RWPE1 (cell line): ENCODE results near the gene DDX19B.
"Not testable (repeated sequence)": the region's sequence is repeated elsewhere in the genome, so short reads cannot be mapped to it uniquely, and the experiment has no call there.

ENCODE experiments used
- CTCF ChIA-PET: fragments of 350-600 bp; sonication (Branson Sonifier 250); formaldehyde crosslinking; extraction: SDS; loops from one replicate; lab custom pipeline; 2021; lab: Yijun Ruan, JAX
- POLR2A ChIA-PET: fragments of 400-600 bp; formaldehyde crosslinking; extraction: SDS; loops from one replicate; lab custom pipeline; 2020; ENCODE audit warnings: antibody characterized with exemption; ENCODE audit not compliant: low non-redundant PET; lab: Yijun Ruan, JAX
- DNase-seq: peaks from one replicate; pipeline ENCODE4 v3.0.0; 2012; ENCODE audit warnings: low spot score
- H3K27ac ChIP-seq: fragments of 450-650 bp; 2 replicates; pipeline ENCODE4 v1.5.1; 2017
- TF ChIP-seq, protein P1 (sequence below): fragments of 450-650 bp; conservative IDR thresholded peaks from 2 replicates; pipeline ENCODE4 v1.5.1; 2017; ENCODE audit warnings: low read depth, mild to moderate bottlenecking

Gene DDX19B

DNA sequence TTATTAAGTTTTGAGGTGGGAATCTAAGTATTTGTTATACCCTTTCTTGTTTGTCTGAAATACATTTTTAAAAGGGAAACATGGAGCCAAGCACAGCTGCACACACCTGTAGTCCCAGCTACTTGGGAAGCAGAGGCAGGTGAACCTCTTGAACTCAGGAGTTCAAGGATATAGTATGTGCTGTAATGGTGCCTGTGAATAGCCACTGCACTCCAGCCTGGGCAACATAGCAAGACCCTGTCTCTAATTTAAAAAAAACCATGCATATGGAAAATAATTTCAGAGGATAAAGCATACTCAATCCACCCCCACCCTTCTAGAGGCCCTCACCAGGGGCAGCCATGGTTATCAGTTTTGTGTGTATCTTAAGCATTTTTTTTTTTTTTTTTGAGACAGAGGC, 3.4 kb upstream of the DDX19B start:
- ChIA-PET POLR2A (no interaction called here), CTCF (no interaction called here)
- no peak overlapping the region for H3K27ac ChIP-seq
- no peak for DNase-seq
- TF ChIP-seq, protein P1, sequence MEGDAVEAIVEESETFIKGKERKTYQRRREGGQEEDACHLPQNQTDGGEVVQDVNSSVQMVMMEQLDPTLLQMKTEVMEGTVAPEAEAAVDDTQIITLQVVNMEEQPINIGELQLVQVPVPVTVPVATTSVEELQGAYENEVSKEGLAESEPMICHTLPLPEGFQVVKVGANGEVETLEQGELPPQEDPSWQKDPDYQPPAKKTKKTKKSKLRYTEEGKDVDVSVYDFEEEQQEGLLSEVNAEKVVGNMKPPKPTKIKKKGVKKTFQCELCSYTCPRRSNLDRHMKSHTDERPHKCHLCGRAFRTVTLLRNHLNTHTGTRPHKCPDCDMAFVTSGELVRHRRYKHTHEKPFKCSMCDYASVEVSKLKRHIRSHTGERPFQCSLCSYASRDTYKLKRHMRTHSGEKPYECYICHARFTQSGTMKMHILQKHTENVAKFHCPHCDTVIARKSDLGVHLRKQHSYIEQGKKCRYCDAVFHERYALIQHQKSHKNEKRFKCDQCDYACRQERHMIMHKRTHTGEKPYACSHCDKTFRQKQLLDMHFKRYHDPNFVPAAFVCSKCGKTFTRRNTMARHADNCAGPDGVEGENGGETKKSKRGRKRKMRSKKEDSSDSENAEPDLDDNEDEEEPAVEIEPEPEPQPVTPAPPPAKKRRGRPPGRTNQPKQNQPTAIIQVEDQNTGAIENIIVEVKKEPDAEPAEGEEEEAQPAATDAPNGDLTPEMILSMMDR = no peak

DNA sequence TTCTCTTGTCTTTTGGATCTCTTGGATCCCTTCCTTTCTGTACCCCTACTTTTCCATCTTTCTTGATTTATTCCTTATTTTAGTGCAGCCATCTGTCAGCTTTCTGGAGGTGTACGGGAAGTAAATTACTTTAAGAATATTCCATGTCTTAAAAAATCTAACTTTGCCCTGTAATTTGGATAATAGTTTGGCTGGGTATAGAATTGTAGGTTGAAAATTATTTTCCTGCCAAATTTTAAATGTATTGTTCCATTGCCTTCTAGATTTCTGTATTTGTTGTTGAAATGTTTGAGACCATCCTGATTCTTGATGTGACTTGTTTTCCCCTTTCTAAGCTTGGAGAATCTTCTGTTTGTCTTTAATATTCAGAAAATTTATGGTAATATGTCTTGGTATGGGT, 2.1 kb downstream of the DDX19B start:
- ChIA-PET CTCF (no interaction called here), POLR2A (no interaction called here)
- H3K27ac ChIP-seq = no peak overlapping the region
- DNase-seq = no peak
- TF ChIP-seq, protein P1 = no peak

DNA sequence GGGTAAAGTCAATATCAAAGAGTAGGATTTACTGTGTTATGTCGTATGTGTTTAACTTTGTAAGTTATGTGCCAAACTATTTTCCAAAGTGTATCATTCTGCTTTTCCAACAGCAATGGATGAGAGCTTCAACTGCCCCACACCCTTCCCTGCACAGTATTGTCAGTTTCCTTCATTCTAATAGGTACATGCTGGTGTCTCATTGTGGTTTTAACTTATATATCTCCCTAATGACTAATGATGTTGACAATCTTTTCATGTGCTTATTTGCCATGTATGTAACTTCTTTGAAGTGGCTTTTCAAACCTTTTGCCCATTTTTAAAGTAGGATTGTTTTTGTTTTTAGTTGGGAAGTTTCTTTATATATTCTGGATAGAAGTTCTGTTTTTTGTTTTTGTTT, 3.8 kb downstream of the DDX19B start:
- no peak overlapping the region for H3K27ac ChIP-seq
- POLR2A ChIA-PET = no interaction called here
- TF ChIP-seq, protein P1 = no peak
- CTCF ChIA-PET = no interaction called here
- DNase-seq = no peak

DNA sequence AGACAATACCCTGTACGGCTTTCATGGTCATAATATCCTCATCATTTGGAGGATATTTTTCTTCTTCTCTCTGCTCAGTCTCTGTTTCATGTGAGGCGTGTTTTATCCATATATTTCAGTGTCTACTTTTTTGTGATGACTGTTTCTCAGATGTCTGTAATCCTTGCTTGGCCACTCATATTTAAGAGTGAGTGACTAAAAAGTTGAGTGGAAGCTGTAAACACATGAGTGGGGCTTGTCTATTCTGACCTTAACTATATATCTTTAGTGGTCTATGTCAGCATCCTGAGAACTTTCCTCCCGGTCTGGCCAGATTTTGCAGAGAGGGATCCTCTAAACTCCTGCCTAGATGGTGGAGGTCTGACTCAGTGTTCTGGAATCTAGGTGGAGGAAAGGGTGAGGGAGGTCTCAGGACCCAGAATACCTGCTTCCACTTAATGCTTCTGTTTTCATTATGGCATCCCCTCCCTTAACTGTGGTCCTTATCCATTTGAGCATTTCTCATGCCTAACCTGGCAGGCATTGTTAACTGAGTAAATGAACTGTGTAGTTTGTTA, 6.0 kb downstream of the DDX19B start:
- DNase-seq = peak; percentile 60
- ChIA-PET POLR2A (no interaction called here), CTCF (no interaction called here)
- H3K27ac ChIP-seq = no peak overlapping the region
- TF ChIP-seq, protein P1 = no peak

DNA sequence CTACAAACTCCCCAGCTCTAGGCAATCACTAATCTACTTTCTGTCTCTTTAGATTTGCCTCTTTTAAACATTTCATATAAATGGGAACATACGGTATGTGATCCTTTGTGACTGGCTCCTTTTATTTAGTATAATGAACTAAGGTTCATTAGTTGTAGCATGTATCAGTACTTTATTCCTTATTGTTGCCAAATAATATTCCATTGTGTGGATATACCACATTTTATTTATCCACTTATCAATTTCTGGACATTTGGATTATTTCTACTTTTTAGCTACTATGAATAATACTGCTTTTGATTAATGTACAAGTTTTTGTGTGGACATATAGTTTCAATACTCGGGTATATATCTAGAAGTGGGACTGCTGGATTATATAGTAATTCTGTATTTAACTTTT, 7.9 kb downstream of the DDX19B start:
- no peak overlapping the region for H3K27ac ChIP-seq
- no peak for DNase-seq
- ChIA-PET POLR2A (no interaction called here), CTCF (interaction anchor here (0.5 to 0.6 kb wide), 2 partner anchors 10 to 22 kb away, joined by 4 to 5 read pairs; no protein-coding TSS in a partner anchor)
- TF ChIP-seq, protein P1 = no peak

DNA sequence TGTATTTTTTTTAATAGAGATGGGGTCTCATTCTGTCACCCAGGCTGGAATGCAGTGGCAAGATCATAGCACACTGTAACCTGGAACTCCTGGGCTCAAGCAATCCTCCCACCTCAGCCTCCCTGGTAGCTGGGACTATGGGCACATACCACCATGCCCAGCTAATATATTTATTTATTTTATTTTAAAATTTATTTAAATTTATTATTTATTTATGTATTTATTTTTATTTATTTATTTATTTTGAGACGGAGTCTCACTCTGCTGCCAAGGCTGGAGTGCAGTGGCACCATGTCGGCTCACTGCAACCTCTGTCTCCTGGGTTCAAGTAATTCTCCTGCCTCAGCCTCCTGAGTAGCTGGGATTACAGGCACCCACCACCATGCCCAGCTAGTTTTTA, 8.7 kb downstream of the DDX19B start:
- H3K27ac ChIP-seq, DNase-seq, POLR2A ChIA-PET, CTCF ChIA-PET: not testable (repeated sequence)

DNA sequence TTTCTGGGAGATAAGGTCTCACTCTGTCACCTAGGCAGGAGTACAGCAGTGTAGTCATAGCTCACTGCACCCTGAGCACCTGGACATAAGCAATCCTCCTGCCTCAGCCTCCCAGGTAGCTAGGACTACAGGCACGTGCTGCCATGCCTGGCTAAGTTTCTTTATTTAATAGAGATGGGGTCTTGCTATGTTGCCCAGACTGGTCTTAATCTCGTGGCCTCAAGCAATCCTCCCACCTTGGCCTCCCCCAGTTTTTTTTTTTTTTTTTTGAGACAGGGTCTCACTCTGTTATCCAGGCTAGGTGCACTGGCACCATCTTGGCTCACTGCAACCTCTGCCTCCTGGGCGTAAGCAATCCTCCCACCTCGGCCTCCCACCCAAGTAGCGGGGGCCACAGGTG, 21.1 kb downstream of the DDX19B start:
- POLR2A ChIA-PET = interaction anchor here (0.7 kb wide), 1 partner anchor 39 kb away, joined by 3 read pairs; no protein-coding TSS in a partner anchor
- CTCF ChIA-PET = interaction anchor here (0.5 kb wide), 1 partner anchor 53 kb away, joined by 3 read pairs; no protein-coding TSS in a partner anchor
- TF ChIP-seq, protein P1 = no peak
- no peak overlapping the region for H3K27ac ChIP-seq
- DNase-seq = no peak
